HCT116 (cell line): ENCODE measurements around the gene POU1F1.

Experiments
- CTCF ChIP-seq, 3 experiments: fragments of 200-600 bp in 1 of 3; sonication (generic) in 1 of 3; IDR thresholded peaks in 2 of 3; conservative IDR thresholded peaks in 1 of 3; 2 replicates each; pipeline ENCODE4 v1.5.1; 2012 to 2017; ENCODE audit warnings: low read depth in 2 of 3, low read length in 2 of 3, antibody characterized with exemption in 1 of 3, borderline replicate concordance in 1 of 3, control low read depth in 1 of 3, mild to moderate bottlenecking in 1 of 3, mixed read lengths in 1 of 3, mixed run types in 1 of 3, moderate library complexity in 1 of 3; ENCODE audit not compliant: insufficient read depth in 1 of 3
- POLR2A ChIP-seq: IDR thresholded peaks from 2 replicates; pipeline ENCODE4 v1.7.0; 2011; ENCODE audit warnings: borderline replicate concordance; ENCODE audit not compliant: insufficient read depth, insufficient read length; ENCODE audit errors: extremely low read depth

- TF ChIP-seq CTCF (IDR thresholded peaks at IDR 0.05 in 2 of 3, conservative IDR thresholded peaks at IDR 0.05 in 1 of 3; ENCODE audit: borderline replicate concordance in 1 of 3, insufficient read depth in 1 of 3, low read depth in 2 of 3, low read length in 2 of 3) (no peak), POLR2A (no peak)
Observed at GRCh38 chr3:87248831-87249230, 27.6 kb downstream of the POU1F1 start.
